ENCODE data around the gene SHISAL2A. TPM values are rescaled to one million over a fixed set of nuclear protein-coding genes. Genes with fewer than 3 reads are reported as not detected.
A peak's percentile ranks its signal among the peaks of the same experiment; 100 is the strongest.

The SHISAL2A gene
- total RNA-seq, 1 donor, result not detected

GRCh38 chr1:52657702-52658101 is 24.7 kb downstream of the SHISAL2A start:
- H3K4me3 ChIP-seq (ENCODE audit: low read depth, low read length), result no peak overlapping the region
- TF ChIP-seq CTCF (IDR thresholded peaks at IDR 0.05; ENCODE audit: insufficient read depth, low read length), result no peak
- no peak for DNase-seq (ENCODE audit: low read depth)

- no peak overlapping the region for H3K4me3 ChIP-seq (ENCODE audit: low read depth, low read length)
- no peak for DNase-seq (ENCODE audit: low read depth)
- no peak for TF ChIP-seq CTCF (IDR thresholded peaks at IDR 0.05; ENCODE audit: insufficient read depth, low read length)
Observed at GRCh38 chr1:52658795-52659194, 25.8 kb downstream of the SHISAL2A start.

- DNase-seq (ENCODE audit: low read depth), result no peak
- H3K4me3 ChIP-seq (ENCODE audit: low read depth, low read length), result no peak overlapping the region
- no peak for TF ChIP-seq CTCF (IDR thresholded peaks at IDR 0.05; ENCODE audit: insufficient read depth, low read length)
Observed at GRCh38 chr1:52659356-52659755, 26.4 kb downstream of the SHISAL2A start.

GRCh38 chr1:52659851-52660596 is 27.1 kb downstream of the SHISAL2A start:
- TF ChIP-seq CTCF (IDR thresholded peaks at IDR 0.05; ENCODE audit: insufficient read depth, low read length), result no peak
- no peak overlapping the region for H3K4me3 ChIP-seq (ENCODE audit: low read depth, low read length)
- no peak for DNase-seq (ENCODE audit: low read depth)

- DNase-seq (ENCODE audit: low read depth), result no peak
- no peak for TF ChIP-seq CTCF (IDR thresholded peaks at IDR 0.05; ENCODE audit: insufficient read depth, low read length)
- H3K4me3 ChIP-seq (ENCODE audit: low read depth, low read length), result no peak overlapping the region
Observed at GRCh38 chr1:52660807-52661206, 27.8 kb downstream of the SHISAL2A start.

- TF ChIP-seq CTCF (IDR thresholded peaks at IDR 0.05; ENCODE audit: insufficient read depth, low read length), result no peak
- peak; percentile 59 for DNase-seq (ENCODE audit: low read depth)
- H3K4me3 ChIP-seq (ENCODE audit: low read depth, low read length), result no peak overlapping the region
Observed at GRCh38 chr1:52662645-52663313, 29.8 kb downstream of the SHISAL2A start.
